Measurements from ENCODE around the gene JARID2.

The JARID2 gene

DNA sequence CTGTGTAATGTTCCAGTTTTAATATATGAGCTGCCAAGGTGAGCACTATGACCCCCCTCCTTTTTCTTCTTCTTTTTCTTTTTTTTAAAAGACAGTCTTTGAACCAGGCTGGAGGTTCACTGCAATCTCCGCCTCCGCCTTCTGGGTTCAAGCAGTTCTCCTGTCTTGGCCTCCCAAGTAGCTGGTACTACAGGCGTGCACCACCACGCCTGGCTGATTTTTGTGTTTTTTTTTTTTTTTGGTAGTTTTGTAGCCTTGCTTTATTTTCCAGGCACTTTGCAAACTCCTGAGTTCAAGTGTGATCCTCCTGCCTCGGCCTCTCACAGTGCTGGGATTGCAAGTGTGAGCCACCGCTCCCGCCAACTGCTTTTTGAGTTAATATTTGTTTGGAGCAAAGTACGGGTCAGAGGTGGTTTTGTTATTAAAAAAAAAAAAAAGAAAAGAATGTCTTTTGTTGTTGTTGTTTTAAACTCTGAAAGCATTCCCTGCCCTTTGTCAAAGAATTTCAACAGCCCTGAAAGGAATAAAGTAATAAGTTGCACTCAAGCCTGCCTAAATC is 78.6 kb downstream of the JARID2 start:
- H3K36me3 ChIP-seq (ENCODE audit: control insufficient read depth, insufficient read depth, low read length) = no peaks in the 10 kb centered on the region
- no peak overlapping the region for H3K27ac ChIP-seq
- H3K4me1 ChIP-seq = peaks cover 22% of the 10 kb centered on the region
- H3K9me3 ChIP-seq (ENCODE audit: control insufficient read depth, low read length) = no peaks in the 10 kb centered on the region
- peaks cover 42% of the 10 kb centered on the region for H3K79me2 ChIP-seq
- no peak overlapping the region for H3K4me3 ChIP-seq (ENCODE audit: low read depth, low read length)
- no peak overlapping the region for H3K4me2 ChIP-seq (ENCODE audit: low read length)
- no peaks in the 10 kb centered on the region for H3K27me3 ChIP-seq (ENCODE audit: control insufficient read depth, insufficient read depth, low read length)
- no peak overlapping the region for H3K9ac ChIP-seq
- no peak overlapping the region for H2AFZ ChIP-seq
- no peak for TF ChIP-seq CTCF (IDR thresholded peaks at IDR 0.05)

DNA sequence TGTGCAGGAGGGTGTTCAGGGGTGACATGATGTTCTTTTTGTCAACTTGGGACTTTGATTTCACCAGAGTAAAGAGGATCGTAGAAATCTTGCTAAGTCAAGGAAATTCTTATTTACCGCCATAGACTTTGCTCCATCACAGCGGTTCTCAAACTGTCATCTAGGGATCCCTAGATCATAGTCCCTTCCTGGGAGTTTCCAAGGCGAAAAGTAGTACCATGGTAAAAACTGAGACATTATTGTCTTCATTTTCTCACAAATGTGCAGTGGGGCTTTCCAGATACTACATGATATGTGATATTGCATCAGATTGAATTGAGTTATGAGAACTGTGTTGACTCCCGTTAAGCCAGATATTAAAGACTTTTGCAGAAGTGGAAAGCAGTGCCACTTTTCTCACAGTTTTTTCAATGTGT is 79.7 kb downstream of the JARID2 start:
- no peak overlapping the region for H3K4me3 ChIP-seq (ENCODE audit: low read depth, low read length)
- H3K4me2 ChIP-seq (ENCODE audit: low read length) = no peak overlapping the region
- no peaks in the 10 kb centered on the region for H3K9me3 ChIP-seq (ENCODE audit: control insufficient read depth, low read length)
- peaks cover 22% of the 10 kb centered on the region for H3K4me1 ChIP-seq
- H3K9ac ChIP-seq = no peak overlapping the region
- no peaks in the 10 kb centered on the region for H3K36me3 ChIP-seq (ENCODE audit: control insufficient read depth, insufficient read depth, low read length)
- H3K79me2 ChIP-seq = peaks cover 45% of the 10 kb centered on the region
- no peak overlapping the region for H3K27ac ChIP-seq
- no peak for TF ChIP-seq CTCF (IDR thresholded peaks at IDR 0.05)
- H3K27me3 ChIP-seq (ENCODE audit: control insufficient read depth, insufficient read depth, low read length) = no peaks in the 10 kb centered on the region
- no peak overlapping the region for H2AFZ ChIP-seq

DNA sequence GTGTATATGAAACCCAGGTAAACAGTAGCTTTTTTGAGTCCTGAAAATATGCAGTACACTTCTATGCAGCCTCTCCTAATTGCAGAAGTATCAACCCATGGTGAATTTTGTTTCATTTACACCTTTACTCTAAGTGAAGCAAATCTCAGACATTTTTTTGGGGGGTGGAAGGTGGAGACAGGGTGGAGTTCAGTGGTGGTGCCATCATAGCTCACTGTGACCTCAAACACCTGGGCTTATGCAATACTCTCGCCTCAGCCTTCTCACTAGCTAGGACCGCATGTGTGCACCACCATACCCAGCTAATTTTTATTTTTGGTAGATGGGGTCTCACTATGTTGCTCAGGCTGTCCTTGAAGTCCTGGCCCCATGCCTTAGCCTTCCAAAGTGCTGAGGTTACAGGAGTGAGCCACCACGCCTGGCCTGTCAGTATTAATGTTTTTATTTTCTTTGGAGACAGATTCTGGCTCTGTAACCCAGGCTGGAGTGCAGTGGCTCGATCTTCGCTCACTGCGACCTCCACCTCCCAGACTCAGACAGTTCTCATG is 80.3 kb downstream of the JARID2 start:
- Histone ChIP-seq H3K9ac (no peak overlapping the region), H3K79me2 (peaks cover 49% of the 10 kb centered on the region), H3K4me1 (peaks cover 22% of the 10 kb centered on the region), H3K27me3 (ENCODE audit: control insufficient read depth, insufficient read depth, low read length) (no peaks in the 10 kb centered on the region), H3K4me3 (ENCODE audit: low read depth, low read length) (no peak overlapping the region), H3K9me3 (ENCODE audit: control insufficient read depth, low read length) (no peaks in the 10 kb centered on the region), H3K36me3 (ENCODE audit: control insufficient read depth, insufficient read depth, low read length) (no peaks in the 10 kb centered on the region), H3K27ac (no peak overlapping the region), H2AFZ (no peak overlapping the region), H3K4me2 (ENCODE audit: low read length) (no peak overlapping the region)
- TF ChIP-seq CTCF (IDR thresholded peaks at IDR 0.05) = no peak

DNA sequence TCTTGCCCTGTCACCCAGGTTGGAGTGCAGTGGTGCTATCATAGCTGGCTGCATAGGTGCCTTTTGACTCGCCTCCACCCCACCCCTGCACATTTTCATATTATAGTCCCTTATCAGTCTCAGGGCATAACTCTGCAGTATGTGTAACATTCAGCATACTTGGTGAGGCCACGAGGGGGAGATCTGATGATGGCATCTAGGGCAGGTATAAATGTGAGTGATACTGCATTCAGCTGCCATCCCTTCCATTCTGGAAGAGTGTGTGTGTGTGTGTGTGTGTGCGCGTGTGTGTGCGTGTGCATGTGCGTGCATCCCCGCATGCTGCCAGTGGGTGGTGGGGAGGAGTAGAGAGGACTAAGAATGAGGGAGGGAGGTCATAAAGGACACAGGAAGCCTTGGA is 81.4 kb downstream of the JARID2 start:
- Histone ChIP-seq H3K4me2 (ENCODE audit: low read length) (no peak overlapping the region), H3K9ac (no peak overlapping the region), H3K27ac (no peak overlapping the region), H3K9me3 (ENCODE audit: control insufficient read depth, low read length) (no peaks in the 10 kb centered on the region), H3K79me2 (peaks cover 49% of the 10 kb centered on the region), H3K36me3 (ENCODE audit: control insufficient read depth, insufficient read depth, low read length) (no peaks in the 10 kb centered on the region), H3K4me3 (ENCODE audit: low read depth, low read length) (no peak overlapping the region), H3K4me1 (peaks cover 22% of the 10 kb centered on the region), H2AFZ (no peak overlapping the region), H3K27me3 (ENCODE audit: control insufficient read depth, insufficient read depth, low read length) (no peaks in the 10 kb centered on the region)
- TF ChIP-seq CTCF (IDR thresholded peaks at IDR 0.05) = peak; percentile 36

DNA sequence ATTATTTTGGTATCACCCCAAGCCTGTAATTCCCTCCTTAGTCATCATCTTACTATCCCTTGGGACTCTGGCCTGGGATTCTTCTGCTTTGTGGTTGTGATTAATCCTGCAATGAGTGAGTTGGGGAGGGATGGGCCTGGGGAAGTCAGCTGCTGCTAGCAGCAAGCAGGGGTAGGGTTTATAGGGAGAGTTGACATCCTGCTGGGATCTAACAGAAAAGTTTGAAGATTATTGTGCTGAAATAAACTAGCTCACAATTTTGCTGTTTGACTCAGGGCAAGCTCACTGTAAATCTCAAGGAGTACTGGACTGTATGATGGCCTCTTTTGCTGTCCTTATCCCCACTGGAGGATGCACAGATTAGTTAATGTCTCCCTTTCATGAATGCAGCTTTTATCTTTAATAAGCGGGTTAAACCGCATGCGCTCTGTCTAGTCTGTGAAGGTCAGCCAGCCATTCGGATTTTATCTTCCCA is 83.4 kb downstream of the JARID2 start:
- H3K4me1 ChIP-seq = peaks cover 19% of the 10 kb centered on the region
- H3K4me2 ChIP-seq (ENCODE audit: low read length) = peak overlapping the region; percentile 2
- H2AFZ ChIP-seq = no peak overlapping the region
- H3K9ac ChIP-seq = no peak overlapping the region
- no peak overlapping the region for H3K27ac ChIP-seq
- no peaks in the 10 kb centered on the region for H3K36me3 ChIP-seq (ENCODE audit: control insufficient read depth, insufficient read depth, low read length)
- H3K27me3 ChIP-seq (ENCODE audit: control insufficient read depth, insufficient read depth, low read length) = no peaks in the 10 kb centered on the region
- H3K9me3 ChIP-seq (ENCODE audit: control insufficient read depth, low read length) = no peaks in the 10 kb centered on the region
- H3K4me3 ChIP-seq (ENCODE audit: low read depth, low read length) = no peak overlapping the region
- peaks cover 57% of the 10 kb centered on the region for H3K79me2 ChIP-seq
- TF ChIP-seq CTCF (IDR thresholded peaks at IDR 0.05) = no peak

All from parathyroid adenoma (tissue), 2 donors.